ENCODE results near the gene CAMK1D.

DNA sequence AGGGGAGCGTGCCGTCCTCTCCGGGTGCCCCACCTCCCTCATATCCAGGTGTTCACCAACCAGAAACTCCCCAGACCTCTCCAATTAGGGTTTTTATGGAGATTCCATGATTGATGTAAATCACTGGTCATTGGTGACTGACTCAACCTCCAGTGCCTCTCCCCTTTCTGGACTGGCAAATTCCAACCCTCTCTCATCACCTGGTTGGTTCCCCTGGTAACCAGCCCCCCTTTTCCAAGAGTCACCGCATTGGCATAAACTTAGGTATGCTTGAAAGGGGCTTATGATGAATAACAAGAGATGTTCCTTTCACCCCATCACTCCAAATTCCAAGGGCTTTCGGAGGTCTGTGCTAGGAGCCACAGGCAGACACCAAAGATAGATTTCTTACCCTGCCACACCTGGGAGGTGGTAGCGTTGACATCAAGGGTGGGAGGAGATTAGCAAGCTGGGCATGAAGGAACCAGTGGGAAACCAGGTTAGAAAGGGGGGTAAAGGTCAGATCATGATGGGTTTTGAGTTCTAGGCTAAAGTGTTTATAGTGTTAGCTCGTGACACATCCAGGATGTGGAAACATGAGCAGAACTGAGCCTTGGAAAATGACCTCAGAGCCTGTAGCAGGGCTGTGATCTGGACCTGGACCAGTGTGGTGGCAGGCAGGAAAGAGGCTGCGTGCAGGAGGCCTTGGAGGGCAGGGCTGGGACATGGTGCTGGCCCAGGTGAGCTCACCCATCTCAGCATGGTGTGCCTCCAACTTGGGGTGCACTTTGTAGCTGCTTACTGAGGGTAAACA, 45.1 kb downstream of the CAMK1D start:
- TF ChIP-seq, protein P1, sequence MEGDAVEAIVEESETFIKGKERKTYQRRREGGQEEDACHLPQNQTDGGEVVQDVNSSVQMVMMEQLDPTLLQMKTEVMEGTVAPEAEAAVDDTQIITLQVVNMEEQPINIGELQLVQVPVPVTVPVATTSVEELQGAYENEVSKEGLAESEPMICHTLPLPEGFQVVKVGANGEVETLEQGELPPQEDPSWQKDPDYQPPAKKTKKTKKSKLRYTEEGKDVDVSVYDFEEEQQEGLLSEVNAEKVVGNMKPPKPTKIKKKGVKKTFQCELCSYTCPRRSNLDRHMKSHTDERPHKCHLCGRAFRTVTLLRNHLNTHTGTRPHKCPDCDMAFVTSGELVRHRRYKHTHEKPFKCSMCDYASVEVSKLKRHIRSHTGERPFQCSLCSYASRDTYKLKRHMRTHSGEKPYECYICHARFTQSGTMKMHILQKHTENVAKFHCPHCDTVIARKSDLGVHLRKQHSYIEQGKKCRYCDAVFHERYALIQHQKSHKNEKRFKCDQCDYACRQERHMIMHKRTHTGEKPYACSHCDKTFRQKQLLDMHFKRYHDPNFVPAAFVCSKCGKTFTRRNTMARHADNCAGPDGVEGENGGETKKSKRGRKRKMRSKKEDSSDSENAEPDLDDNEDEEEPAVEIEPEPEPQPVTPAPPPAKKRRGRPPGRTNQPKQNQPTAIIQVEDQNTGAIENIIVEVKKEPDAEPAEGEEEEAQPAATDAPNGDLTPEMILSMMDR (IDR thresholded peaks at IDR 0.05 in 4 of 5, conservative IDR thresholded peaks at IDR 0.05 in 1 of 5) = no peak
- no peak for TF ChIP-seq POLR2A (IDR thresholded peaks at IDR 0.05)

All from gastrocnemius medialis (tissue), 4 donors.